Stimulated activated CD4-positive, alpha-beta T cell treated with anti-CD3 and anti-CD28 coated beads, Interleukin-1b, Interleukin-23, amount 100 ng/mL, for 24 hours (primary cell): ENCODE data around the gene CEP44.

Source experiments
- DNase-seq, 4 experiments: peaks; one replicate each; pipeline ENCODE4 v3.0.0-alpha.2; 2020; ENCODE audit warnings: low read depth in 4 of 4, low spot score in 1 of 4

The CEP44 gene

GRCh38 chr4:174381440-174381800 lies 97.7 kb downstream of the CEP44 start:
- DNase-seq, result no peak
